HUES6 (cell line): ENCODE data around the gene SMARCA2.

ENCODE experiments used
- H3K27ac ChIP-seq: 2 replicates; pipeline ENCODE4 v1.7.0; 2013; ENCODE audit warnings: low read depth, mild to moderate bottlenecking, low read length, inconsistent platforms
- H3K27me3 ChIP-seq: 2 replicates; pipeline ENCODE4 v1.6.1; 2013; ENCODE audit warnings: low read length; ENCODE audit not compliant: control insufficient read depth, insufficient read depth
- H3K36me3 ChIP-seq: 2 replicates; pipeline ENCODE4 v1.6.1; 2013; ENCODE audit warnings: low read length; ENCODE audit not compliant: control insufficient read depth, insufficient read depth
- H3K4me1 ChIP-seq: 2 replicates; pipeline ENCODE4 v1.6.1; 2013; ENCODE audit warnings: low read length; ENCODE audit not compliant: control insufficient read depth, insufficient read depth
- H3K4me3 ChIP-seq: 2 replicates; pipeline ENCODE4 v1.5.1; 2013; ENCODE audit warnings: low read depth, low read length
- H3K9ac ChIP-seq: one replicate; pipeline ENCODE4 v1.6.1; 2013; ENCODE audit warnings: mild to moderate bottlenecking, low read length
- H3K9me3 ChIP-seq: 2 replicates; pipeline ENCODE4 v1.6.1; 2013; ENCODE audit warnings: low read depth, low read length; ENCODE audit not compliant: control insufficient read depth, insufficient read depth

Gene SMARCA2

GRCh38 chr9:2196757-2197156 is 181.6 kb downstream of the SMARCA2 start:
- Histone ChIP-seq H3K4me1 (no peaks in the 10 kb centered on the region; the same call in 1 of the 2 replicates), H3K9me3 (peaks cover 26% of the 10 kb centered on the region), H3K9ac (no peak overlapping the region), H3K36me3 (peaks cover 2% of the 10 kb centered on the region), H3K27ac (no peak overlapping the region), H3K27me3 (no peaks in the 10 kb centered on the region), H3K4me3 (no peak overlapping the region)

GRCh38 chr9:2198956-2199635 is 183.9 kb downstream of the SMARCA2 start:
- H3K4me3 ChIP-seq: no peak overlapping the region
- no peaks in the 10 kb centered on the region for H3K27me3 ChIP-seq
- no peaks in the 10 kb centered on the region; the same call in 1 of the 2 replicates for H3K4me1 ChIP-seq
- H3K9me3 ChIP-seq: peaks cover 35% of the 10 kb centered on the region
- peaks cover 3% of the 10 kb centered on the region for H3K36me3 ChIP-seq
- H3K27ac ChIP-seq: no peak overlapping the region
- no peak overlapping the region for H3K9ac ChIP-seq

GRCh38 chr9:2199999-2200796 is 185.1 kb downstream of the SMARCA2 start:
- H3K4me3 ChIP-seq: peak overlapping the region; percentile 33; the same call in 1 of the 2 replicates
- peaks cover 33% of the 10 kb centered on the region for H3K9me3 ChIP-seq
- no peak overlapping the region for H3K9ac ChIP-seq
- H3K36me3 ChIP-seq: peaks cover 3% of the 10 kb centered on the region
- H3K27me3 ChIP-seq: no peaks in the 10 kb centered on the region
- H3K4me1 ChIP-seq: no peaks in the 10 kb centered on the region; the same call in 1 of the 2 replicates
- peak overlapping the region; percentile 65; the same call in 1 of the 2 replicates for H3K27ac ChIP-seq

- Histone ChIP-seq H3K27me3 (no peaks in the 10 kb centered on the region), H3K9ac (no peak overlapping the region), H3K4me1 (no peaks in the 10 kb centered on the region; the same call in 1 of the 2 replicates), H3K27ac (no peak overlapping the region), H3K9me3 (no peaks in the 10 kb centered on the region), H3K36me3 (no peaks in the 10 kb centered on the region), H3K4me3 (no peak overlapping the region)
Measured at GRCh38 chr9:2208465-2208864, 193.3 kb downstream of the SMARCA2 start.

GRCh38 chr9:2208991-2209390 is 193.8 kb downstream of the SMARCA2 start:
- H3K27ac ChIP-seq: no peak overlapping the region
- H3K27me3 ChIP-seq: no peaks in the 10 kb centered on the region
- no peaks in the 10 kb centered on the region for H3K36me3 ChIP-seq
- H3K9me3 ChIP-seq: no peaks in the 10 kb centered on the region
- H3K9ac ChIP-seq: no peak overlapping the region
- peaks cover 5% of the 10 kb centered on the region for H3K4me1 ChIP-seq
- no peak overlapping the region for H3K4me3 ChIP-seq

GRCh38 chr9:2209400-2209799 is 194.3 kb downstream of the SMARCA2 start:
- H3K27ac ChIP-seq: no peak overlapping the region
- H3K4me3 ChIP-seq: no peak overlapping the region
- H3K9me3 ChIP-seq: no peaks in the 10 kb centered on the region
- H3K36me3 ChIP-seq: no peaks in the 10 kb centered on the region
- no peaks in the 10 kb centered on the region for H3K27me3 ChIP-seq
- no peak overlapping the region for H3K9ac ChIP-seq
- peaks cover 9% of the 10 kb centered on the region for H3K4me1 ChIP-seq

GRCh38 chr9:2210201-2210600 is 195.1 kb downstream of the SMARCA2 start:
- H3K36me3 ChIP-seq: no peaks in the 10 kb centered on the region
- peaks cover 12% of the 10 kb centered on the region for H3K4me1 ChIP-seq
- no peak overlapping the region for H3K27ac ChIP-seq
- H3K4me3 ChIP-seq: no peak overlapping the region
- H3K9ac ChIP-seq: no peak overlapping the region
- H3K9me3 ChIP-seq: no peaks in the 10 kb centered on the region
- H3K27me3 ChIP-seq: no peaks in the 10 kb centered on the region

GRCh38 chr9:2213830-2214468 is 198.8 kb downstream of the SMARCA2 start:
- Histone ChIP-seq H3K36me3 (no peaks in the 10 kb centered on the region), H3K9ac (no peak overlapping the region), H3K27me3 (no peaks in the 10 kb centered on the region), H3K4me3 (no peak overlapping the region), H3K9me3 (no peaks in the 10 kb centered on the region), H3K4me1 (peaks cover 12% of the 10 kb centered on the region), H3K27ac (no peak overlapping the region)

- no peak overlapping the region for H3K9ac ChIP-seq
- no peaks in the 10 kb centered on the region for H3K36me3 ChIP-seq
- no peaks in the 10 kb centered on the region for H3K9me3 ChIP-seq
- H3K4me3 ChIP-seq: no peak overlapping the region
- H3K27me3 ChIP-seq: no peaks in the 10 kb centered on the region
- H3K27ac ChIP-seq: no peak overlapping the region
- peaks cover 12% of the 10 kb centered on the region for H3K4me1 ChIP-seq
Measured at GRCh38 chr9:2214707-2215106, 199.6 kb downstream of the SMARCA2 start.

GRCh38 chr9:2215921-2216441 is 200.8 kb downstream of the SMARCA2 start:
- H3K36me3 ChIP-seq: no peaks in the 10 kb centered on the region
- no peak overlapping the region for H3K27ac ChIP-seq
- no peak overlapping the region for H3K9ac ChIP-seq
- no peaks in the 10 kb centered on the region for H3K27me3 ChIP-seq
- H3K4me1 ChIP-seq: peaks cover 12% of the 10 kb centered on the region
- H3K9me3 ChIP-seq: no peaks in the 10 kb centered on the region
- H3K4me3 ChIP-seq: no peak overlapping the region

GRCh38 chr9:2216591-2216990 is 201.4 kb downstream of the SMARCA2 start:
- Histone ChIP-seq H3K9me3 (no peaks in the 10 kb centered on the region), H3K27me3 (no peaks in the 10 kb centered on the region), H3K36me3 (no peaks in the 10 kb centered on the region), H3K4me3 (no peak overlapping the region), H3K4me1 (peaks cover 12% of the 10 kb centered on the region), H3K9ac (no peak overlapping the region), H3K27ac (no peak overlapping the region)
